GM19438 (cell line): Measurements from ENCODE around the gene TCIRG1.
"Not testable (repeated sequence)": the region's sequence is repeated elsewhere in the genome, so short reads cannot be mapped to it uniquely, and the experiment has no call there.

Source experiments
- ATAC-seq: cut with Tn5 transposase; IDR thresholded peaks from one replicate; pipeline ENCODE4 v1.9.1; 2021; ENCODE audit warnings: low read depth; ENCODE audit not compliant: unreplicated experiment

Gene TCIRG1

DNA sequence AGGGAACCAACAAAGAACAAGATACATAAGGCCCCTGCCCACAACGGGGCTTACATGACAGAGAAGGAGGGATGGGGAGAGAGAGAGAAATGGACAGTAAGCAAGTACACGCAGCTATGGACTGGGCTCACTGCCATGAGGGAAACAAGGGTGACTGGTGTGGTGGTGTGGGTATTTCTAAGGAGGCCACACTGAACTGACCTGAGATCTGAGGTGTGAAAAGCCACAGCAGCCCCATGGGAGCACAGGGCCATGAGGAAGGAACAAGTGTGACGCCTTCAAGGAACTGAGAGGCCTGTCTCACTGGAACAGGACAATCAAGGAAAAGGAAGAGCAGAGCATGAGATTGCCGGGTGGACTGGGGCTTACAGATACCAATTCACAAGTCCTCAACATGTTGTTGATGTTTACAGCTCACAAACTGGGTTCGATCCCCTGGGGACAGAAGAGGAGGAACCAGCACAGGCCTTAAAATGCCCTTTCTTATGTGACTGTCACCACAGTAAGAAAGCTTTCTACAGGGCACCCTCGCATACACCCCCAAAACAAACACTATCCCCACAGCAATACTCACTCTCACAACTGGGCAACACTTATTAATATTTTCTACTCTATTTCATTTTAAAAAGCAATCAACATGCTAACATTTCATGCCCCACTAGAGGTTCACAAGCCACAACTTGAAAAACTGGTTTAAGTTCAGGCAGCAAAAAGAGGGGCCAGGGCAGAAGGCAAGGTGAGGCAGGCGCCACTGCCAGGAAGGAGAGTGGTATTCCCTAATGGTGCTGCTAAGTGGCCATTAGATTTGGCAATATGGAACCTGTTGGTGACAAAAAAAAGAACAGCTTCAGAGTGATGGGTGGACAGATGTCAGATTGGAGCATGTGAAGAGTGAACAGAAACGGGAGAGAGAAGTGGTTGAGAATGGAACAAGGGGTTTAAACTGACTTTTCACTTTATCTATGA, 39.1 kb downstream of the TCIRG1 start:
- no peak for ATAC-seq

DNA sequence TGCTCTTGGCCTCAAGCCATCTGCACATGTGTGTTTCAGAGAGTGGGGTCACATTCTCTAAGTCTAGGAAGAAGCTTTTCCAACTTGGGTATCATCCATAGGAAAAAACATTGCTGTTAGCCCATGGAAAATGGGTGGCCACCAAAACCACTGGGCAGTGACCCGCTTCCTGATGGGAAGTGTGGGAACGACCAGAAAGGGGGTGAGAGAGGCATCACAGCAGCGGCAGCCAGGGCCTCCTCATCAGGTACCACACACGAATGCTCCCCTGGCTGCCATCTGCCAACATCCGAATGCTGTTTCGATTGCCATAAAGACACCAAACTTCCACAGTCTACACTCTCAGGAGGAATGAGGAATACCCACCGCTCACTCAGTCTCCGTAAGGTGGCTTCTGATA, 42.0 kb downstream of the TCIRG1 start:
- no peak for ATAC-seq

DNA sequence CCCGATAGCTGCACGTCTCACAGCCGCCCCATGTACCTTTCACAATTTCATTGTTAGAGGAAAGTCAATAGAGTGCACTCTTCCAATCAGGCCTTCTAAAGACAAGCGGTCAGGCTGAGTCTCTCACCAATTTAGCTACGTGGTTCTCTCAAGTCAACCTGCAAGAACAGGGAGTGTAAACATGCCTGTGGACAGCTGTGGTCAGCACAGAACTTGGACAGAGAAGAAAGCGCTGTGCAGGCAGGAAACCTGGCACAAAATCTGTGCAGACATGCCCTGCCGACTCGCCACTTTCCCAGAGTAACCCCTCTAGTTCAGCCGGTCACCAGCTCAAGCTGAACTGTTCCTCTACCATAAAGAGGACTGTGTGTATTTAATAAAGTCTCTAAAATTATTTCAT, 42.9 kb downstream of the TCIRG1 start:
- no peak for ATAC-seq

DNA sequence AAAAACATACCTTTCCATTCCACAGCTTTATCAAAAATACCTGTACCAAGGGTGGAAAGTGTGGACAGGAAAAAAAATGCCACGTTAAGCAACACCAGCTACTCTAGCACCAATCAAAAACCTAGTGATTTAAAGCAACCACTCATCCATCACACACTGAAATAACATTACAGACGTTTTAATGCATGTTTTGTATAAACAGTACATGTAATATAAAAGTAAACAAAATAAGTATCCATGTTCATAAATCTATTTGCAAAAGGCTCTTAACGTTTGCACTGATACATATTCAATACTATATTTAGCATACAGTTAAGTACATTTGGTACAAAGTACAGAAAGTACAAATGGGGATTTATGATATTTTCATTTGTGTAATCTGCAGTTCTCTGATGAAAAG, 43.7 kb downstream of the TCIRG1 start:
- no peak for ATAC-seq

DNA sequence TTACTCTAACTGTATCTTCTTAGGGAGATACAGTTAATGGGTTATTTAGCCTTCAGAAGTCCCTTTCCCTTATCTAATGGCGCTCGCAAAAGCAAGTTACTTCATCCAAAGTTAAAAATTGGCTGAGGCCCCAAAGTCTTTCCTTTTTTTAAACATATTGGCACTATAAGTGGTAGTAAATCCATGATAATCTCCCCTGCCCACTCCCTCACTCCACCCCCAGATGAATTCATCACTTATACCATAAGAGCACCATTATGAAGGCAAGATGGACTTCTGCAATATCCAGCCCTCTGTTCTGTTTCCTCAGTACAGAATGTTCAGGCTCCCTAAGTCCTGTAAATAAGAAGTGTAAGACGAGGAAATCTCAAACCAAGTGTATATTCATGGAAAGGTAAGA, 44.7 kb downstream of the TCIRG1 start:
- ATAC-seq: no peak

DNA sequence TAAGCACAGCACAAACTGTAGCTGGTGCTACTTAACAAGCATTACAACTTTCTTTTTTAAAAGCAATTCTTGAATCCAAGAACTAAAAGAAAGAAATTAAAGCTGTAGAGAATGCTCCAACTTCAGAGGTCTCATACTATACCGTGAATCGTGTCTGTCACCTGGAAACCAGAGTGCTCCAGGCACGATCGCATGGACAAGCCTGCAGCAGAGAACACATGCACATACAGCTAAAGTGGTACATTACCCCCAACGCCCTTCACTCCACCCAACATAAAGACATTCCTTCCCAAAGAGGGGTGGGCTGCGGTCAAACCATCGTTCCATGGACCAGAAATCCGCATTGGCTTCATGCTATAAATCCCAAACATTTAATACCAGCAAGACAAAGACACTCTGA, 50.9 kb downstream of the TCIRG1 start:
- ATAC-seq: no peak

DNA sequence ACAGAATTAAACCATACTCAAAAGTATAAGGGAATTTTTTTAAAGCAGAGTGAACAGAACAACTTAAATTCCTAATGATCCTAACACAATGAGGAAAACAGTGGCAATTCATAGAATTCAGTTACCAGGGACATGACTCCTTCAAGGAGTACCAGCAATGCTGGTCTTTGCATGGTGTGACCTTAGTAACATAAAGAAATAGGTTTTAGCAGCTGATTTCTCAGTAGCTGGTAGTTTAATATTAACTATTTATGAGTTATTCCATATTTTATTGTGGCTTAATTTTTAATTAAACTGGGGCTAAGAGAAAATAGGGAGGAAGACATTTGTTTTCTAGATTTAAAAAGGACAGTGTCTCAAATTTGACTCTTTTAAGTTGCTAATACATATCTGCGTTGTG, 51.5 kb downstream of the TCIRG1 start:
- ATAC-seq: no peak

DNA sequence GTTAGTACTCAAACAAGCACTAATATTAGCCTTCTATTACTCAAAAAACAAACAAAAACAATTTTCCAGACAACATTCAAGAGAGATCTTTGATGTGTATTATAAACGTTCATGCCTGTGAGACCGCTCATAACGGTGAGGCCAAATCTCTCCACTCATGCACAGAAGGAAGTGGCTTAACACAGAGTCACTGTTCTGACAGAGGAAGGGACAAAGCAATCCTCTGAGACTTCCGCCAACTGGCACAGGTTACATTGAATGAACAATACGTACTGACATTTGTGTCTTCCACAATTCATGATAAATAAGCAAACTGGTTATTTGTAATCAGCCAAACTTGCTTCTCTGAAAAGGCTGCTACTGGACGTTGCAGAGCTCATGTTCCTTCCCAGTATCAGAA, 51.9 kb downstream of the TCIRG1 start:
- no peak for ATAC-seq

DNA sequence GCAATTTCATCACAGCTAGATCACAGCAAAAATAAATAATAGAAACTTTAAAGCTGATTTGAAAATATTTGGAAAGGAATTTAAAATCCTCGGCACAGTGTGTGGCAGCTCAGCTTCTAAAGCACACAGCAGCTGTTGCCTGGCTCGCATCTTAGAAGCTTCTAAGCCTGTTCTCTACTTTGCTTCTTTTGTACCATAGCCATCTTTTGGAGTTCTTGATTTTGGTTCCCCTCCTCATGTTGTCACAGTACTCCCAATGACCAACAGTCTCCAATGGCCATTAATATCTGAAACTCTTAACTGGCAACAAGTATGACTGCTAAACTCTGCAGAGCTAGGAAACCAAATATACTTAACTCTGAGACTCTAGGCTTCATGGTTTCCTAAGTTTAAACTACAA, 53.6 kb downstream of the TCIRG1 start:
- no peak for ATAC-seq

DNA sequence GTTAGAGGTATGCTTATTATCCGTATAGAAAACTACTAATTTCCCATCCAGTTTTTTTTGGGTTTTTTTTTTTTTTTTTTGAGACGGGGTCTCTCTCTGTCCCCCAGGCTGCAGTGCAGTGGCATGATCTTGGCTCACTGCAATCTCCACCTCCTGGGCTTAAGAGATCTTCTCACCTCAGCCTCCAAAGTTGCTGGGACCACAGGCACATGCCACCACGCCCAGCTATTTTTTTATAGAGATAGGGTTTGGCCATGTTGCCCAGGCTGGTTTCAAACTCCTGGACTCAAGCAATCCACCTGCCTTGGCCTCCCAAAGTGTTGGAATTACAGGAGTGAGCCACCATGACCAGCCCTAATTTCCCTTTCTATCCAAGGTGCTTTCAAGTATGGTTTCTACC, 54.1 kb downstream of the TCIRG1 start:
- ATAC-seq: not testable (repeated sequence)

DNA sequence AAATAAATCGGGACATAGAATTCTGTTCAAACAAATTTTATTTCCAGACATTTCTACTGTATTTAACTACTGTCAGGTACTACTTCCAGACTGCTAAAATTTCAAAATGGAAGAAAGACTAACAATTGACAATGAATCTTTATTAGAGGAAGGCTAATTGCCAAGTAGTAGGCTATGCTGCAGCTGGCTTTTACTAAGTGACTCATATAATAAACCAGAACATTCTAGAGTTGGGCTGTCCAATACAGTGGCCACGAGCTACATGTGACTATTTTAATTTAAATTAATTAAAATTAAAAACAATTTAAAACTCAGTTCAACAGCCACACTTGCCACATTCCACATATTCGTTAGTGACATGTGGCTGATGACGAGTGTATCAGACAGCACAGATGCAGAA, 54.7 kb downstream of the TCIRG1 start:
- no peak for ATAC-seq

DNA sequence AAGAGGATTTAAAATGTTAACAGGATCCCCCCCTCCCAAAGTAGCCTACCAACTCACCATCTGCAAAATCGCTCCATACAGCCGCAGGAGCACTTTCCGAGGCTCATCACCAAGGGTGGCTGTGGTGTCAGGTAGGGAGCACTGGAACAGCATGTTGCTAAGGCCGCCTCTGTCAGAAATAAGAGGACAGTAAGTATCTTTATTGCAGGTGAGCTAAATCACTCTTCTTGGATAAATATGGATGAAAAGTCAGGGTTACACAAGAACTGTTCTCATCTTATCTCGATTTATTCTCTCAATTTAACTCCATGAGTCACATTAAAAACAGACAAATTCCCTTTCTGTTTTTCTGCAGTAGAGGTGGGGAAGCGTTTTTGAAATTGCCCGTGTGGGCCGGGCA, 58.1 kb downstream of the TCIRG1 start:
- ATAC-seq: no peak

DNA sequence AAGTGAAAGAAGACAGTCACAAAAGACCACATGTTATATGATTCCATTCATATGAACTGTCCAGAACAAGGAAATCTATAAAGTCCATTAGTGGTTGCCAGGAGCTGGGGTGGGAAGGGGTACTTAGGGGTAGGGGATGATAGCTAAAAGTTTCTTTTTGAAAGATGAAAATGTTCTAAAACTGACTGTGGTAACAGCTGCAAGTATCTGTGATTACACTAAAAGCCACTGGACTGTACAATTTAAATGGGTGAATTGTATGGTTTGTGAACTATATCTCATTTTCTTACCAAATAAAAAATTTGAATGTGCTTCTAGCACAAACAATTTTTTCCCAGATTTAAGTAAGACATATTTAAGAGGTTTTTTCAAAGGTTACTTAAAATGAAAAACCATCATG, 60.2 kb downstream of the TCIRG1 start:
- ATAC-seq: no peak

DNA sequence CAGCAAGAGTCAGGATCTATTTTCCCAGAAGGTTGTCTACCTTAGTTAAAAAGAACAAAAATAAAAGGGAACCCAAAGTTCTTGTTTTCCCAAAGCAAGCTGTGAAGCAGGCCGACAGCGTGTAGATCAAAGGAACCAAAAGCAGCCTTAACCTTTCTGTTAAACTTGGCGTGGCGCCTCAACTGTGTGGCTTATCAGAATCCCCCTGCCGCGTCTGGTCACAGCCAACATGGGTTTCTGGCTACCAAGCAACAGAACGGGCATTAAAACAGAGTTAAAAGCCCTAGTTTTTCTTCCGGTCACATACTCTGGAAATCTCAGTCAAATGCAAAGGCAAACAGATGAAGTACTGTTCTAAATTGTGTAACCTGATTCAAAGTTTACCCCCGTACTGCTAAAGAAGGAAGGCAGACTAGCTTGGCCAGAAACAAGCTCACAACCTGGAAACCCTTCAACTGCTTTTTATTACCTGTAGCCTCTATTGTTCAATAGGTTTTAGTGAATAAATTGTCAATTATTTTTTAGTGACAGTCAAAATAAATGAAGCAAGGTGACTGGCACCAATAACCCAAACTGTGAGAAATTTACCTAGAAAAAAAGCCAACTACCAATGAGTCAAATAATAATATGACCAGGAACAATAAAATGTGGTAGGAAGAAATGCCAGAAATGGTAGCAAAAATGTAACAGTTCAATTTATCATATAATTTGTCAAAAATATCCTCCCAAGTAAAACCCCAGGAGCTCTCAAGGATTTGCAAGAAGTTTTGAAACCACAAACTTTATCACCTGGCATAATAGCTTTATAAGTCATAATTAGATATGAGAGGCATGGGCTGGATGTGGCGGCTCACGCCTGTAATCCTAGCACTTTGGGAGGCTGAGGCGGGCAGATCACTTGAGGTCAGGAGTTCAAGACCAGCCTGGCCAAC, 60.9 kb downstream of the TCIRG1 start:
- no peak for ATAC-seq
